HepG2 (cell line): ENCODE measurements around the gene SEMA7A. TPM values are rescaled to one million over a fixed set of nuclear protein-coding genes. Genes with fewer than 3 reads are reported as not detected.
A peak's percentile ranks its signal among the peaks of the same experiment; 100 is the strongest.

ENCODE experiments used
- FOSL2 ChIP-seq: sonication (generic); formaldehyde crosslinking; IDR thresholded peaks from 2 replicates; pipeline ENCODE4 v1.4.0; 2020; ENCODE audit warnings: missing genetic modification reagents
- MAF1 ChIP-seq: sonication (generic); formaldehyde crosslinking; IDR thresholded peaks from 2 replicates; pipeline ENCODE4 v1.5.0; 2020; ENCODE audit warnings: missing genetic modification reagents, borderline replicate concordance
- NR2F2 ChIP-seq: IDR thresholded peaks from 2 replicates; pipeline ENCODE4 v1.6.1; 2012; ENCODE audit warnings: low read depth, inconsistent platforms, borderline replicate concordance
- PCBP2 ChIP-seq: fragments of 200-400 bp; formaldehyde crosslinking; optimal IDR thresholded peaks from 2 replicates; pipeline ENCODE3; 2018; ENCODE audit warnings: low read length, low read depth; ENCODE audit not compliant: poor library complexity, severe bottlenecking
- ZC3H13 ChIP-seq: sonication (generic); formaldehyde crosslinking; IDR thresholded peaks from 2 replicates; pipeline ENCODE4 v1.8.1; 2023; ENCODE audit warnings: mild to moderate bottlenecking, missing genetic modification reagents, moderate library complexity
- ZFX ChIP-seq: sonication (generic); formaldehyde crosslinking; IDR thresholded peaks from 2 replicates; pipeline ENCODE4 v1.4.0; 2020; ENCODE audit warnings: mild to moderate bottlenecking, low read depth, missing genetic modification reagents, moderate library complexity
- ZMYM2 ChIP-seq: sonication (generic); formaldehyde crosslinking; IDR thresholded peaks from 2 replicates; pipeline ENCODE4 v1.8.0; 2022; ENCODE audit warnings: mild to moderate bottlenecking, missing genetic modification reagents
- ZNF12 ChIP-seq: sonication (generic); formaldehyde crosslinking; IDR thresholded peaks from 2 replicates; pipeline ENCODE4 v1.5.0; 2020; ENCODE audit warnings: missing genetic modification reagents
- ZNF143 ChIP-seq: sonication (generic); formaldehyde crosslinking; IDR thresholded peaks from 2 replicates; pipeline ENCODE4 v1.4.0; 2020; ENCODE audit warnings: missing genetic modification reagents
- ZNF350 ChIP-seq: sonication (generic); formaldehyde crosslinking; IDR thresholded peaks from 2 replicates; pipeline ENCODE4 v1.4.0; 2020; ENCODE audit warnings: mild to moderate bottlenecking, low read depth, missing genetic modification reagents, borderline replicate concordance
- ZNF589 ChIP-seq: sonication (generic); formaldehyde crosslinking; conservative IDR thresholded peaks from 2 replicates; pipeline ENCODE4 v1.8.0; 2022; ENCODE audit warnings: mild to moderate bottlenecking, moderate library complexity, missing genetic modification reagents
- ZNF614 ChIP-seq: IDR thresholded peaks from 2 replicates; pipeline ENCODE4 v1.6.1; 2018; ENCODE audit warnings: missing biosample characterization, missing genetic modification reagents, inconsistent platforms, borderline replicate concordance
- ZNF7 ChIP-seq: IDR thresholded peaks from 2 replicates; pipeline ENCODE4 v1.6.1; 2016; ENCODE audit warnings: missing biosample characterization, missing genetic modification reagents
- ZSCAN5A ChIP-seq: sonication (generic); formaldehyde crosslinking; IDR thresholded peaks from 2 replicates; pipeline ENCODE4 v1.8.0; 2022; ENCODE audit warnings: mild to moderate bottlenecking, missing genetic modification reagents, borderline replicate concordance
- ZXDC ChIP-seq: sonication (generic); formaldehyde crosslinking; IDR thresholded peaks from 2 replicates; pipeline ENCODE4 v1.5.0; 2020; ENCODE audit warnings: mild to moderate bottlenecking, missing genetic modification reagents
- polyA plus RNA-seq, 8 experiments: library from polyadenylated mRNA; depleted of rRNA in 3 of 8; stranded (reverse) in 7 of 8; unstranded in 1 of 8; fragments of >200 nt; fragmentation: Illumina TruSeq in 4 of 8; extraction: Trizol in 4 of 8; gene quantifications; 2 replicates each; pipeline versions ENCODE4 v1.2.1 to v1.2.3, GENCODE V29; 2011 to 2016; ENCODE audit warnings: low read depth in 4 of 8, missing spikeins in 1 of 8, mixed read lengths in 1 of 8; ENCODE audit not compliant: insufficient read depth in 1 of 8
- total RNA-seq, 5 experiments: library from RNA; depleted of rRNA; stranded (reverse); fragments of >200 nt; fragmentation: Illumina TruSeq; extraction: Trizol; gene quantifications; 2 replicates each; pipeline ENCODE4 v1.2.3, GENCODE V29; 2016; ENCODE audit warnings: low read depth in 1 of 5
- TF ChIP-seq, protein P1 (sequence below): sonication (generic); formaldehyde crosslinking; IDR thresholded peaks from 2 replicates; pipeline ENCODE4 v1.8.1; 2023; ENCODE audit warnings: mild to moderate bottlenecking, missing genetic modification reagents
- TF ChIP-seq, protein P2 (sequence below): sonication (generic); formaldehyde crosslinking; IDR thresholded peaks from 2 replicates; pipeline ENCODE4 v1.4.0; 2020; ENCODE audit warnings: missing genetic modification reagents
- TF ChIP-seq, protein P3 (sequence below): sonication (generic); formaldehyde crosslinking; IDR thresholded peaks from 2 replicates; pipeline ENCODE4 v1.5.0; 2020; ENCODE audit warnings: missing genetic modification reagents, mild to moderate bottlenecking, borderline replicate concordance

SEMA7A gene
- total and polyA plus RNA-seq, 2 of the 13 experiments (the other 11 are each of a cell fraction or from before 2014, with no cell fraction given), result 9.0 to 15.8 TPM

- no peak for TF ChIP-seq ZNF7
- TF ChIP-seq ZC3H13, result peak; percentile 39
- TF ChIP-seq ZSCAN5A (CRISPR knock-in tag), result 0 out of 2 replicates have a peak, but pooled peaks have one; percentile 22
- TF ChIP-seq ZFX, result 0 out of 2 replicates have a peak, but pooled peaks have one; percentile 15
- TF ChIP-seq, protein P1, sequence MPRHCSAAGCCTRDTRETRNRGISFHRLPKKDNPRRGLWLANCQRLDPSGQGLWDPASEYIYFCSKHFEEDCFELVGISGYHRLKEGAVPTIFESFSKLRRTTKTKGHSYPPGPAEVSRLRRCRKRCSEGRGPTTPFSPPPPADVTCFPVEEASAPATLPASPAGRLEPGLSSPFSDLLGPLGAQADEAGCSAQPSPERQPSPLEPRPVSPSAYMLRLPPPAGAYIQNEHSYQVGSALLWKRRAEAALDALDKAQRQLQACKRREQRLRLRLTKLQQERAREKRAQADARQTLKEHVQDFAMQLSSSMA (CRISPR knock-in tag), result no peak
- TF ChIP-seq PCBP2, result no peak
- TF ChIP-seq, protein P2, sequence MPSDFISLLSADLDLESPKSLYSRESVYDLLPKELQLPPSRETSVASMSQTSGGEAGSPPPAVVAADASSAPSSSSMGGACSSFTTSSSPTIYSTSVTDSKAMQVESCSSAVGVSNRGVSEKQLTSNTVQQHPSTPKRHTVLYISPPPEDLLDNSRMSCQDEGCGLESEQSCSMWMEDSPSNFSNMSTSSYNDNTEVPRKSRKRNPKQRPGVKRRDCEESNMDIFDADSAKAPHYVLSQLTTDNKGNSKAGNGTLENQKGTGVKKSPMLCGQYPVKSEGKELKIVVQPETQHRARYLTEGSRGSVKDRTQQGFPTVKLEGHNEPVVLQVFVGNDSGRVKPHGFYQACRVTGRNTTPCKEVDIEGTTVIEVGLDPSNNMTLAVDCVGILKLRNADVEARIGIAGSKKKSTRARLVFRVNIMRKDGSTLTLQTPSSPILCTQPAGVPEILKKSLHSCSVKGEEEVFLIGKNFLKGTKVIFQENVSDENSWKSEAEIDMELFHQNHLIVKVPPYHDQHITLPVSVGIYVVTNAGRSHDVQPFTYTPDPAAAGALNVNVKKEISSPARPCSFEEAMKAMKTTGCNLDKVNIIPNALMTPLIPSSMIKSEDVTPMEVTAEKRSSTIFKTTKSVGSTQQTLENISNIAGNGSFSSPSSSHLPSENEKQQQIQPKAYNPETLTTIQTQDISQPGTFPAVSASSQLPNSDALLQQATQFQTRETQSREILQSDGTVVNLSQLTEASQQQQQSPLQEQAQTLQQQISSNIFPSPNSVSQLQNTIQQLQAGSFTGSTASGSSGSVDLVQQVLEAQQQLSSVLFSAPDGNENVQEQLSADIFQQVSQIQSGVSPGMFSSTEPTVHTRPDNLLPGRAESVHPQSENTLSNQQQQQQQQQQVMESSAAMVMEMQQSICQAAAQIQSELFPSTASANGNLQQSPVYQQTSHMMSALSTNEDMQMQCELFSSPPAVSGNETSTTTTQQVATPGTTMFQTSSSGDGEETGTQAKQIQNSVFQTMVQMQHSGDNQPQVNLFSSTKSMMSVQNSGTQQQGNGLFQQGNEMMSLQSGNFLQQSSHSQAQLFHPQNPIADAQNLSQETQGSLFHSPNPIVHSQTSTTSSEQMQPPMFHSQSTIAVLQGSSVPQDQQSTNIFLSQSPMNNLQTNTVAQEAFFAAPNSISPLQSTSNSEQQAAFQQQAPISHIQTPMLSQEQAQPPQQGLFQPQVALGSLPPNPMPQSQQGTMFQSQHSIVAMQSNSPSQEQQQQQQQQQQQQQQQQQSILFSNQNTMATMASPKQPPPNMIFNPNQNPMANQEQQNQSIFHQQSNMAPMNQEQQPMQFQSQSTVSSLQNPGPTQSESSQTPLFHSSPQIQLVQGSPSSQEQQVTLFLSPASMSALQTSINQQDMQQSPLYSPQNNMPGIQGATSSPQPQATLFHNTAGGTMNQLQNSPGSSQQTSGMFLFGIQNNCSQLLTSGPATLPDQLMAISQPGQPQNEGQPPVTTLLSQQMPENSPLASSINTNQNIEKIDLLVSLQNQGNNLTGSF (CRISPR knock-in tag), result no peak
- no peak for TF ChIP-seq FOSL2 (CRISPR knock-in tag)
- TF ChIP-seq ZMYM2 (CRISPR knock-in tag), result no peak
- TF ChIP-seq ZXDC (CRISPR knock-in tag), result no peak
- no peak for TF ChIP-seq MAF1 (CRISPR knock-in tag)
- TF ChIP-seq, protein P3, sequence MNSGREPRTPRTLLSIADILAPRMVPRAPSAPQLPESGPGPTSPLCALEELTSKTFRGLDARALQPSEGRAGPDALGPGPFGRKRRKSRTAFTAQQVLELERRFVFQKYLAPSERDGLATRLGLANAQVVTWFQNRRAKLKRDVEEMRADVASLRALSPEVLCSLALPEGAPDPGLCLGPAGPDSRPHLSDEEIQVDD (CRISPR knock-in tag), result no peak
- no peak for TF ChIP-seq ZNF589
- no peak for TF ChIP-seq ZNF143 (CRISPR knock-in tag)
- 0 out of 2 replicates have a peak, but pooled peaks have one; percentile 45 for TF ChIP-seq ZNF614 (CRISPR knock-in tag)
- no peak for TF ChIP-seq NR2F2
- TF ChIP-seq ZNF12, result no peak
- peak; percentile 68; the same call in 1 of the 2 replicates for TF ChIP-seq ZNF350 (CRISPR knock-in tag)
Measured at GRCh38 chr15:74373731-74374647, 59.8 kb downstream of the SEMA7A start (continued).
